Transverse colon (tissue), 4 donors: ENCODE results near the gene ZFP64. TPM values are rescaled to one million over a fixed set of nuclear protein-coding genes. Genes with fewer than 3 reads are reported as not detected.
"Not testable (repeated sequence)": the region's sequence is repeated elsewhere in the genome, so short reads cannot be mapped to it uniquely, and the experiment has no call there.

Experiments
- DNase-seq: peaks from one replicate; pipeline ENCODE4 v3.0.0-alpha.2; 2019
- H3K27ac ChIP-seq, 4 donors: fragments of 200-600 bp; sonication (generic); 2 replicates each; pipeline ENCODE4 v1.5.1; 2016 to 2018; ENCODE audit warnings: inconsistent platforms in 4 of 4
- H3K27me3 ChIP-seq: fragments of 200-600 bp; sonication (generic); 2 replicates; pipeline ENCODE4 v1.5.1; 2017; ENCODE audit warnings: inconsistent platforms
- H3K36me3 ChIP-seq, 4 donors: fragments of 200-600 bp; sonication (generic); 2 replicates each; pipeline ENCODE4 v1.5.1; 2017 to 2019; ENCODE audit warnings: inconsistent platforms in 4 of 4
- H3K4me1 ChIP-seq, 4 donors: fragments of 200-600 bp; sonication (generic); 2 replicates each; pipeline ENCODE4 v1.5.1; 2017 to 2020; ENCODE audit warnings: inconsistent platforms in 4 of 4
- H3K4me3 ChIP-seq, 4 donors: fragments of 200-600 bp; sonication (generic); 1 replicate in 1 of 4; 2 replicates in 3 of 4; pipeline versions ENCODE4 v1.5.1 to v1.6.1; 2017 to 2019; ENCODE audit warnings: inconsistent platforms in 4 of 4
- H3K9me3 ChIP-seq, 2 donors: fragments of 200-600 bp; sonication (generic); 2 replicates each; pipeline ENCODE4 v1.5.1; 2017 to 2019; ENCODE audit warnings: inconsistent platforms in 2 of 2
- EP300 ChIP-seq: sonication (generic); formaldehyde crosslinking; IDR thresholded peaks from one replicate; pipeline ENCODE4 v1.6.1; 2017; ENCODE audit warnings: antibody characterized with exemption, low read depth
- POLR2A ChIP-seq: fragments of 450-650 bp; IDR thresholded peaks from one replicate; pipeline ENCODE4 v1.6.1; 2016; ENCODE audit warnings: antibody characterized with exemption, mild to moderate bottlenecking, moderate library complexity
- POLR2AphosphoS5 ChIP-seq, 3 donors: sonication (generic); formaldehyde crosslinking; IDR thresholded peaks; one replicate each; pipeline ENCODE4 v1.6.1; 2016; ENCODE audit warnings: antibody characterized with exemption in 3 of 3
- WGBS, 2 donors: methylation state at CpG; one replicate each; pipeline ENCODE4 v1.1.5; 2018; ENCODE audit warnings: low coverage in 1 of 2; 5-methylcytosine and 5-hydroxymethylcytosine counted together
- in situ Hi-C, 4 donors: fragments of 200-750 bp; cut with MboI; loops; one replicate each; pipeline versions ENCODE4 v1.15.0 to v1.15.1; 2017; ENCODE audit warnings: low sequenced_read_pairs in 3 of 4, low pct_ligation_motif_present in 1 of 4, low pct_unique_long_range_greater_than_20kb in 1 of 4
- intact Hi-C: fragments of 100-400 bp; cut with DNase I; formaldehyde crosslinking; loops from one replicate; pipeline ENCODE4 v1.15.1; 2023; ENCODE audit warnings: low total_unique reads
- total RNA-seq, 4 donors: library from RNA; depleted of rRNA; stranded (reverse); fragments of >200 nt; gene quantifications; one replicate each; pipeline ENCODE4 v1.1.0, GENCODE V29; 2016
- TF ChIP-seq, protein P1 (sequence below), 5 experiments: fragments of 200-600 bp in 3 of 5; fragments of 450-650 bp in 2 of 5; sonication (generic) in 3 of 5; IDR thresholded peaks; 1 replicate in 2 of 5; 2 replicates in 3 of 5; pipeline ENCODE4 v1.5.1; 2016 to 2017; ENCODE audit warnings: antibody characterized with exemption in 5 of 5, inconsistent platforms in 3 of 5, mild to moderate bottlenecking in 2 of 5, moderate library complexity in 1 of 5

Gene ZFP64
- total RNA-seq, 4 donors from 2014 or later: 18.2 to 88.6 (median 22.7) TPM

DNA sequence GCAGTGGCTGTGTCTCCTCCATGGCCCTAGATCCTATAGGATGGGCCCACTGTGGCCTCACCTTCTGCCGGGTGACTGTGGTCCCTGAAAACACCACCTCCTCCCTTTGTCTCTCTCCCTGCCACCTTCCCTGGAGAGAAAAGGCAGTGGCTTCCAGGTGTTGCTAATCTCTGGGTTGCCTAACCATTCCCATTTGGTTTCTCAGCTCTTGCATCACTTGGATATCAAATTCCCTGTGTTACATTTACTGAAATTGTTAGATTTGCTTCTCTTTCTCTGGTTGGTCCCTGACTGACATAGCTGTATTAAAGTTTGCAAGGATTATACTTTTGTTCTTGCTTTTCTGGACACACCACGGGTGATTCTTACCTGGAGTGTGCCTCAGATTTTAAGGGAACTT is 9.3 kb upstream of the ZFP64 start:
- 82 to 100% methylated on average over 1 to 2 of the region's 2 CpGs for WGBS, 2 donors
- in situ Hi-C loops: no loop called here
- no peaks in the 10 kb centered on the region for H3K4me1 ChIP-seq
- no peaks in the 10 kb centered on the region for H3K36me3 ChIP-seq
- intact Hi-C loops: no loop called here
- no peaks in the 10 kb centered on the region for H3K27me3 ChIP-seq
- H3K9me3 ChIP-seq: no peaks in the 10 kb centered on the region
- H3K27ac ChIP-seq: no peak overlapping the region
- TF ChIP-seq, protein P1, sequence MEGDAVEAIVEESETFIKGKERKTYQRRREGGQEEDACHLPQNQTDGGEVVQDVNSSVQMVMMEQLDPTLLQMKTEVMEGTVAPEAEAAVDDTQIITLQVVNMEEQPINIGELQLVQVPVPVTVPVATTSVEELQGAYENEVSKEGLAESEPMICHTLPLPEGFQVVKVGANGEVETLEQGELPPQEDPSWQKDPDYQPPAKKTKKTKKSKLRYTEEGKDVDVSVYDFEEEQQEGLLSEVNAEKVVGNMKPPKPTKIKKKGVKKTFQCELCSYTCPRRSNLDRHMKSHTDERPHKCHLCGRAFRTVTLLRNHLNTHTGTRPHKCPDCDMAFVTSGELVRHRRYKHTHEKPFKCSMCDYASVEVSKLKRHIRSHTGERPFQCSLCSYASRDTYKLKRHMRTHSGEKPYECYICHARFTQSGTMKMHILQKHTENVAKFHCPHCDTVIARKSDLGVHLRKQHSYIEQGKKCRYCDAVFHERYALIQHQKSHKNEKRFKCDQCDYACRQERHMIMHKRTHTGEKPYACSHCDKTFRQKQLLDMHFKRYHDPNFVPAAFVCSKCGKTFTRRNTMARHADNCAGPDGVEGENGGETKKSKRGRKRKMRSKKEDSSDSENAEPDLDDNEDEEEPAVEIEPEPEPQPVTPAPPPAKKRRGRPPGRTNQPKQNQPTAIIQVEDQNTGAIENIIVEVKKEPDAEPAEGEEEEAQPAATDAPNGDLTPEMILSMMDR (IDR thresholded peaks at IDR 0.05): no peak
- no peak for TF ChIP-seq POLR2A
- no peak for TF ChIP-seq EP300
- no peak for TF ChIP-seq POLR2AphosphoS5 (IDR thresholded peaks at IDR 0.05)
- no peak overlapping the region for H3K4me3 ChIP-seq
- DNase-seq: no peak

DNA sequence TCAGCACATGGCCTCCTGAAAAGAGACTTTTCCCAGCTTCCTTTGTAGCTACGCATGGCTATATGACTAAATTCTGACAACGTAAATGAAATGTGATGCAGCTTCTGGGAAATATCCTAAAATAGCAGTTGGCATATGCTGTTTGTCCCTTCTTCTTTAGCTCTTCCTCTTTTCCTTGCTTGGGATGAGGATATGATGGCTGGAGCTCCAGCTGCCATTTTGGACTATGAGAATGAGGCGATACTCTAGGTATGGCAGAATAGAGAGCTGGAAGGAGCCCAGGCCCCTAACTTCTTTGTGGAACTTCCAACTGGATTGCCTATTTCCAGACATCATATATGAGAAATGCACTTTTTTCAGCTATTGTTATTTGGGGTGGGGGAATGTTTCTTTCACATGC is 5.3 kb upstream of the ZFP64 start:
- DNase-seq: no peak
- H3K27ac ChIP-seq: no peak overlapping the region
- no peaks in the 10 kb centered on the region for H3K36me3 ChIP-seq
- TF ChIP-seq POLR2A (no peak), POLR2AphosphoS5 (IDR thresholded peaks at IDR 0.05) (no peak), EP300 (no peak)
- TF ChIP-seq, protein P1 (IDR thresholded peaks at IDR 0.05): no peak
- in situ Hi-C loops (no loop called here), intact Hi-C loops (no loop called here)
- WGBS, 2 donors: 90 to 97% methylated on average over 2 to 3 of the region's 3 CpGs
- H3K9me3 ChIP-seq: no peaks in the 10 kb centered on the region
- no peak overlapping the region for H3K4me3 ChIP-seq
- peaks cover 3 to 20% (median 14%) of the 10 kb centered on the region in 4 donors for H3K4me1 ChIP-seq
- H3K27me3 ChIP-seq: no peaks in the 10 kb centered on the region

DNA sequence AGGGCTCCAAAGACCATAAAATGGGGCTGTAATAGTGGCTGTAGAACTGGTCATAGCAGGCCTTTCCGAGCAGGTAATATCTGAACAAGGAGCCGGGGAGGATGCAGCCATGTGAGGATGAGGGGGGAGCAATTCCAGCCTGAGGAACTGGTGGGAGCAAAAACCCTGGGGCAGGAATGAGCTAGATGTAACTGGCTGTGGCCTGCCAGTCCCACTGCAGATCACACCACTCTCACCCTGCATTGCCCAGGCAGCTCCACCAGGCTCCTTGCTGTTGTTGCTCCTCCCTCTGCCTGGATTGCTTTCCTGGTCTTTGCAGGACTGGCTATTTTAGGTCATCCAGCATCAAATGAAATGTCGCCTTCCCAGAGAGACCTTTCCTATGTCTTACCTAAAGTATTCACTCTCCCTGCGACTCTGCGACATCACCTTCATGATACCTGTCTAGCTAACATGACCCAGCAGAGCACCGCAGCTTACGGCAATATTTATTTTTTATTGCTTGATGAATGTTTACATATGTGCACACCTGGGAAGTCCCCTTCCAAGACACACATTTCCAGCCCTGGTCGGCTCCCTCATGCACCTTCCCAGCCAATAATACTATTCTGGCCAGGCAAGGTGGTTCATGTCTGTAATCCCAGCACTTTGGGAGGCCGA is 2.4 kb upstream of the ZFP64 start:
- DNase-seq: peak; percentile 56
- peaks cover 6 to 30% (median 20%) of the 10 kb centered on the region in 4 donors for H3K4me1 ChIP-seq
- 41 to 52% methylated on average over 6 to 9 of the region's 9 CpGs for WGBS, 2 donors
- no peaks in the 10 kb centered on the region for H3K27me3 ChIP-seq
- H3K9me3 ChIP-seq: no peaks in the 10 kb centered on the region
- in situ Hi-C loops: no loop called here
- H3K27ac ChIP-seq: peak overlapping the region; percentile 32 to 72 (median 48)
- intact Hi-C loops: no loop called here
- TF ChIP-seq POLR2A: no peak
- no peak for TF ChIP-seq EP300
- TF ChIP-seq, protein P1 (IDR thresholded peaks at IDR 0.05): no peak
- no peak for TF ChIP-seq POLR2AphosphoS5 (IDR thresholded peaks at IDR 0.05)
- H3K36me3 ChIP-seq: no peaks in the 10 kb centered on the region
- H3K4me3 ChIP-seq: no peak overlapping the region

DNA sequence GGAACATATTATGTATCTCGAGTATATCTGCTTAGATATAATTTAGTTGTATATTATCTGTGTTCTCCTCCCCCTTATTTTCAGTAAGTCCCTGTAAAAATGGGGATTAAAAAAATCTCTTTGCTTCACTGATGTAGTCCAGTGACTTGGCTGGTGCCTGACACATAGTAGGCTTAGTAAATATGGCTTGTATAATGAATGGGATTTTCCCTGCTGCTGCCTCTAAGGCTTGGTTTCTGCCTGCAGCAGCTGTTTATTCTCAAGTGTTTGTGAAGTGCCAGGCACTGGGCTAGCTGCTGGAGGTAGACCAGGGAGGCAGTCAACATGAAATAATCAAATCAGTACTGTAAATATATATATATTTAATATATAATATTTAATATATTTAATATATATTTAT is 1.6 kb upstream of the ZFP64 start:
- H3K4me3 ChIP-seq: no peak overlapping the region
- H3K36me3 ChIP-seq: no peaks in the 10 kb centered on the region
- no peaks in the 10 kb centered on the region for H3K9me3 ChIP-seq
- 54 to 67% methylated on average over 1 of the region's 1 CpG for whole genome bisulfite sequencing, 2 donors
- H3K27ac ChIP-seq: peak overlapping the region in 1 of 4 donors; percentile 92
- in situ Hi-C loops: no loop called here
- intact Hi-C loops: no loop called here
- TF ChIP-seq, protein P1 (IDR thresholded peaks at IDR 0.05): no peak
- TF ChIP-seq POLR2AphosphoS5 (IDR thresholded peaks at IDR 0.05) (no peak), POLR2A (no peak), EP300 (no peak)
- peaks cover 6 to 30% (median 20%) of the 10 kb centered on the region in 4 donors for H3K4me1 ChIP-seq
- no peak for DNase-seq
- H3K27me3 ChIP-seq: no peaks in the 10 kb centered on the region

DNA sequence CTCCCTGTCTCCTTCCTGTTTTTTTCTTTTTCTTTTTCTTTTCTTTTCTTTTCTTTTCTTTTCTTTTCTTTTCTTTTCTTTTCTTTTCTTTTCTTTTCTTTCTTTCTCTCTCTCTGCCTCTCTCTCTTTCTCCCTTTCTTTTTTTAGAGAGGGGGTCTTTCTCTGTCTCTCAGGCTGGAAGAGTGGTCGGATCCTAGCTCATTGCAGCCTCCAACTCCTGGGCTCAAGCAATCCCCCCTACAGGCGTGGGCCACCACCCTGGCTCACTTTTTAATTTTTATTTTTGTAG is 1.1 kb upstream of the ZFP64 start:
- H3K27me3 ChIP-seq, DNase-seq, intact Hi-C loops, H3K36me3 ChIP-seq, H3K9me3 ChIP-seq, in situ Hi-C loops: not testable (repeated sequence)
- WGBS, 2 donors: 89 to 93% methylated on average over 2 of the region's 2 CpGs
- H3K4me1 ChIP-seq: peaks cover 6 to 30% (median 20%) of the 10 kb centered on the region in 4 donors
- peak overlapping the region in 3 of 4 donors; percentile 81 to 91 (median 82) for H3K4me3 ChIP-seq
- peak overlapping the region; percentile 92 to 97 (median 95) for H3K27ac ChIP-seq
